ENCODE data around the gene CNOT8. TPM values are rescaled to one million over a fixed set of nuclear protein-coding genes. Genes with fewer than 3 reads are reported as not detected.

CNOT8 gene
- total RNA-seq, 2 donors from 2014 or later, result 59.3 to 63.8 TPM

GRCh38 chr5:154840435-154841272 lies 17.8 kb upstream of the CNOT8 start:
- Mint-ChIP-seq H3K4me3 (no peak overlapping the region), H3K36me3 (ENCODE audit: insufficient read depth in 2 of 2) (peaks cover 0 to 4% of the 10 kb centered on the region in 2 donors), H3K4me1 (ENCODE audit: low read depth) (no peaks in the 10 kb centered on the region), H3K27ac (peak overlapping the region; percentile 38), H3K27me3 (ENCODE audit: low read depth) (no peaks in the 10 kb centered on the region), H3K9me3 (no peaks in the 10 kb centered on the region)
- DNase-seq (no peak), ATAC-seq (replicated peaks in 1 of 2) (peak in 1 of 2 donors; percentile 18)

GRCh38 chr5:154841273-154841661 lies 17.2 kb upstream of the CNOT8 start:
- DNase-seq (no peak), ATAC-seq (replicated peaks in 1 of 2) (no peak)
- Mint-ChIP-seq H3K36me3 (ENCODE audit: insufficient read depth in 2 of 2) (peaks cover 0 to 4% of the 10 kb centered on the region in 2 donors), H3K27ac (no peak overlapping the region), H3K4me3 (no peak overlapping the region), H3K4me1 (ENCODE audit: low read depth) (no peaks in the 10 kb centered on the region), H3K27me3 (ENCODE audit: low read depth) (no peaks in the 10 kb centered on the region), H3K9me3 (no peaks in the 10 kb centered on the region)

GRCh38 chr5:154842689-154843530 lies 15.5 kb upstream of the CNOT8 start:
- H3K4me3 Mint-ChIP-seq, result no peak overlapping the region
- no peak for ATAC-seq (replicated peaks in 1 of 2)
- H3K36me3 Mint-ChIP-seq (ENCODE audit: insufficient read depth in 2 of 2), result peaks cover 0 to 4% of the 10 kb centered on the region in 2 donors
- no peak for DNase-seq
- H3K9me3 Mint-ChIP-seq, result no peaks in the 10 kb centered on the region
- no peaks in the 10 kb centered on the region for H3K27me3 Mint-ChIP-seq (ENCODE audit: low read depth)
- no peak overlapping the region for H3K27ac Mint-ChIP-seq
- H3K4me1 Mint-ChIP-seq (ENCODE audit: low read depth), result no peaks in the 10 kb centered on the region

- Mint-ChIP-seq H3K4me3 (no peak overlapping the region), H3K36me3 (ENCODE audit: insufficient read depth in 2 of 2) (peaks cover 0 to 4% of the 10 kb centered on the region in 2 donors), H3K9me3 (no peaks in the 10 kb centered on the region), H3K4me1 (ENCODE audit: low read depth) (peaks cover 8% of the 10 kb centered on the region), H3K27me3 (ENCODE audit: low read depth) (no peaks in the 10 kb centered on the region), H3K27ac (no peak overlapping the region)
- DNase-seq, result no peak
- no peak for ATAC-seq (replicated peaks in 1 of 2)
Measured at GRCh38 chr5:154844809-154845208, 13.6 kb upstream of the CNOT8 start.

- H3K4me3 Mint-ChIP-seq, result no peak overlapping the region
- H3K27ac Mint-ChIP-seq, result no peak overlapping the region
- H3K4me1 Mint-ChIP-seq (ENCODE audit: low read depth), result peaks cover 17% of the 10 kb centered on the region
- H3K27me3 Mint-ChIP-seq (ENCODE audit: low read depth), result no peaks in the 10 kb centered on the region
- H3K36me3 Mint-ChIP-seq (ENCODE audit: insufficient read depth in 2 of 2), result peaks cover 0 to 4% of the 10 kb centered on the region in 2 donors
- no peak for ATAC-seq (replicated peaks in 1 of 2)
- no peak for DNase-seq
- no peaks in the 10 kb centered on the region for H3K9me3 Mint-ChIP-seq
Measured at GRCh38 chr5:154849264-154849785, 9.1 kb upstream of the CNOT8 start.

DNA sequence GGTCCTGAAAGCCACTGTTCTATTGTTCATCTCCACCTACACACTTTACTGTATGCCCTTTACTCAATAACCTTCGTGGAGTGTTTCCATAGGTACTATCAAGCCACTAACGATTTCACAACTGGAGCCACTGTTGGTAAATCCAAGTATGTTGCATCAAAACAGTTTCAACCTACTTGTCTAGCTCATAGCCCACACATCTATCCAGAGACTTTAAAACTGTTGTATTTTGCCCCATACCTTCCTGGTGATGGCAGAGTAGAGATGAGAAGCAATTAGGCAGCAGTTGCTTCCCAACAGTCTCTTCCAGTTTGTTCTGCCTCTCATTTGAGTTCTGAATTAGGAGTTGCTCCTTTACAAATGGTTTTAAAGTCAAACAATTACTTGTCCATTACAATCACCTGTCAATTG lies 8.6 kb upstream of the CNOT8 start:
- Mint-ChIP-seq H3K27me3 (ENCODE audit: low read depth) (no peaks in the 10 kb centered on the region), H3K4me1 (ENCODE audit: low read depth) (peaks cover 17% of the 10 kb centered on the region), H3K9me3 (no peaks in the 10 kb centered on the region), H3K27ac (no peak overlapping the region), H3K4me3 (no peak overlapping the region), H3K36me3 (ENCODE audit: insufficient read depth in 2 of 2) (peaks cover 0 to 4% of the 10 kb centered on the region in 2 donors)
- ATAC-seq (replicated peaks in 1 of 2) (peak; percentile 32 to 37), DNase-seq (no peak)

DNA sequence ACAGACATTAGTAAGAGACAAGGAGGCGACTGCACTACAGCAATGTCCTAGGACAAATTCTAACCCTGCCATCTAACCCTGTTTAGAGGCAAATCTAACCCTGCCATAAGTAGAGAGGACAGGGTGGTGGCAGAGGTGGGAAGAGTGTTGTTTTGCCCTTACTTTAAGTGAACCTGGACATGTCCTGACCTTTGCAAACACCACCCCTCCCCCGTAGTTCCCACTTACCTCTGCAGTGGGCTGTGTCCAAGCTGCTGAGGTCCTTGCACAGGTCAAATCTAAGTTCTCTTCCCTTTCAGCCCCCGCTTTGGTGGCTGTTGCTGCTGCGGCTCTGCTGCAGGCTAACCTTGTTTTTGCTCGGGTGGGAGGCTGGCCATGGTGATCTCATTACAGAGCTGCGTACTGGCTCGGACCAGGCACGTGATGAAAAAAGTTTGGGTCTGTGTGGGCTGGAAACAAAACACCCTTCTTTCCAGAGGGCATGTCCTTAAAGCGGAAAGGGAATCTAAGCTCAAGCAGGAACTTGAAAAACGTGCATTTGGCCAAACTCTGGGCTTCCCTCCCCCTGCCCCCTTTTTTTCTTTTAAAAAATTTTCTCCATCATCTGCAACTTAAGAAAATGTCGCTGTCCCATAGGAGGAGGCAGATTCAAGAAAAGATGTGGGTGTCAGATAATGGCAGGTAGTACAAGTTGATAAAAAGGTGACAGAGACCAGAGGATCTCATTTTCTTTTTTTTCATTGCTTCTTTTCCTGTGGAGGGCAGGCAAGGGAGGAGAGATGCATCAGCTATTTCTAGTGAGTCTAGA lies 8.0 kb upstream of the CNOT8 start, which contains the start of gene FAXDC2:
FAXDC2 (minus strand) TSS at position 349 of the 808 bp plus-strand sequence. CDS start 12,425 bp downstream, outside the sequence.
- Mint-ChIP-seq H3K36me3 (ENCODE audit: insufficient read depth in 2 of 2) (peaks cover 0 to under 1% of the 10 kb centered on the region in 2 donors), H3K4me3 (peak within 1 kb of the TSS in 1 of 2 donors; percentile 15), H3K27me3 (ENCODE audit: low read depth) (no peaks in the 10 kb centered on the region), H3K9me3 (no peaks in the 10 kb centered on the region), H3K27ac (no peak within 1 kb of the TSS), H3K4me1 (ENCODE audit: low read depth) (peaks cover 17% of the 10 kb centered on the region)
- no peak for DNase-seq
- ATAC-seq (replicated peaks in 1 of 2), result peak; percentile 23 to 29

DNA sequence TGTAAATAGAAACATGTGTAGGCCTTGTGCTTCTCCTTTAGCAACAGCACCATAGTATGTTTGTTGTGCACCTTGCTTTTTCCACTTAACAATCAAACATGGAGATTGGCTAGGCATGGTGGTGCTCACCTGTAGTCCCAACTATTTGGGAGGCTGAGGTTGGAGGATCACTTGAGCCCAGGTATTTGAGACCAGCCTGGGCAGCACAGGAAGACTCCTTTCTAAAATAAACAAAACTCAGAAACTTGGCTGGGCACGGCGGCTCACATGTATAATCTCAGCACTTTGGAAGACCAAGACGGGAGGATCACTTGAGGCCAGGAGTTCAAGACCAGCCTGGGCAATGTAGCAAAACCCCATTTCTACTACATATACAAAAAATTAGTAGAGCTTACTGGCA lies 7.1 kb upstream of the CNOT8 start:
- no peak for ATAC-seq (replicated peaks in 1 of 2)
- no peaks in the 10 kb centered on the region for H3K27me3 Mint-ChIP-seq (ENCODE audit: low read depth)
- DNase-seq, result no peak
- H3K36me3 Mint-ChIP-seq (ENCODE audit: insufficient read depth in 2 of 2), result no peaks in the 10 kb centered on the region
- no peaks in the 10 kb centered on the region for H3K9me3 Mint-ChIP-seq
- H3K4me1 Mint-ChIP-seq (ENCODE audit: low read depth), result peaks cover 17% of the 10 kb centered on the region
- H3K27ac Mint-ChIP-seq, result no peak overlapping the region
- no peak overlapping the region for H3K4me3 Mint-ChIP-seq

DNA sequence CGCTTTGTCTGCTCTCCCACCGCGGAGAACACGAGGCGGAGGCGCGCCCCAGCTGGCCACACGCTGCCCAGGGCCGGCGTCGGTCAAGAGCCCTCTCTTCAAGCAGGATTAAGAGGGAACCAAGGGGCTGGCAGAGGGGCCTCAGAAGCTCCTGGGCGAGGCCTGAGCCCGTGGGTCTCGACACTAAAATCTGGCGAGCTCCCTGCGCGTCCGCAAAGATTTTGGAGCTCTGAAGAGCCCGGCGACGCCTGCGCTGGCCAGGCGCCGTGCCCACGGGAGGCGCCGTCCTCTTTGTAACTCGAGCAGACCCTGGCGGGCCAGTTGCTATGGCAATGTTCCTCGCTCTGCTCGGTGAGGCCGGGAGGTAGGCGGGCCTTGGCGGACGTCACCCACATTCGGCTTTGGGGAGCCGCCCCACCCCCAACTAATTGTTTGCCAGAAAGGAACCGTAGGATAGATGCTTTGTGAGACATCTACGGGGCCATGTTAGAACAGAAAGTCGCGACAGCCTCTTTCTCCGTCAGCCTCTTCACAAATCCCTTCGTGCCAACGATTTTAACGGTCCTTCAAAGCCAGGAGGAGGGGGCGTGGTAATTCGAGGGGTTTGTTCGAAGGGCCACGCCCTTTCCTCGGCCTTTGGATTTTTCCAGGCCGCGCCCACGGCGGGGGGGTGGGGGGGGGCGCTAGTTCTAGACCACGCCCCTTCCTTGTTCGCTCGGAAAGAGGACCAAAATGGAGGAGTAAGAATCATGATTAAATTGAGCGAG lies 714 bp upstream of the CNOT8 start:
- peak overlapping the region; percentile 94 to 96 for H3K4me3 Mint-ChIP-seq
- ATAC-seq (replicated peaks in 1 of 2), result peak; percentile 63 to 65
- no peaks in the 10 kb centered on the region for H3K9me3 Mint-ChIP-seq
- H3K27me3 Mint-ChIP-seq (ENCODE audit: low read depth), result no peaks in the 10 kb centered on the region
- H3K4me1 Mint-ChIP-seq (ENCODE audit: low read depth), result peaks cover 40% of the 10 kb centered on the region
- DNase-seq, result peak; percentile 85 to 87
- peaks cover 4 to 9% of the 10 kb centered on the region in 2 donors for H3K36me3 Mint-ChIP-seq (ENCODE audit: insufficient read depth in 2 of 2)
- peak overlapping the region; percentile 97 for H3K27ac Mint-ChIP-seq

DNA sequence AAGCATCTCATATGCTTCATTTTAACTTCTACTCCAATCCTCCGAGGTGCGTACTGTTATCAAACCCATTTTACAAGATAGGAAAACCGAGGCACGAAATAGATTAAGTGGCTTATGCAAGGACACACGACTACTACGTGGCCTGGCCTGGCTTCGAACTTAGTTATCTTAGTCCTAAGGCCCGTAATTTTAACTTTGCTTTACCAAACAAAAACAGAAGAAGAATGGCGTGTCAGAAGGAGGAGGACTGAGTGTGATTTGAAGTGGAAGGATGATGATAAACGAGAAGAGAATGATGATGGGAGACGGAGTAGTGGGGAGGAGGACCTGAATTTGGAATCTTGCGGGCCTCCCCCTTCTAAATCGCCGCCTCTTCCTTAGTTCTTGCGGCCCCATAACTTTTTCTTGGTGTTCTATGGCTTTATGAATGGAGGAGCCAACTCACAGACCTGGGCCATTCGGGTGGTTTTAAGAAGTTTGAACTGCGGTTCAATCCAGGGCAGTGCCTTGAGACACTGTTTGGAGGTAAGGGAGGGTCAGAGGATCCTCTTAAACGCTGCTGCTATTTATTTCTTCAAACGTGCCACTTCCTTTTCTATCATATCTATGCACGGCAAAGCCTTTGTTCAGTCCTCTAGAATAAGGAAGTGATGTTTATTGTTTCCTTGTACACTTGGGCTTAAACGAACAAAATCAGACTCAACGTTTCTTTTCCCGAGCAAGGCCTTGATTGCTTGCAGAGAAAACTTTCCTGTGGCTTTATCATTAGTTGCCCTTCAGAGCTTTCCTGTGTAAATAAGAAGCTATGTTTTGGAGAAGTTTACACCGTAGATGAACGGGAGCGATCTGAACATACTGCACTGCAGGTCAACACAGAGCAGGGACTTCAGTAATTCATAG lies 795 bp downstream of the CNOT8 start:
- H3K27ac Mint-ChIP-seq, result peak overlapping the region; percentile 97
- peaks cover 5 to 16% of the 10 kb centered on the region in 2 donors for H3K36me3 Mint-ChIP-seq (ENCODE audit: insufficient read depth in 2 of 2)
- peak overlapping the region; percentile 94 to 96 for H3K4me3 Mint-ChIP-seq
- peaks cover 43% of the 10 kb centered on the region for H3K4me1 Mint-ChIP-seq (ENCODE audit: low read depth)
- no peaks in the 10 kb centered on the region for H3K27me3 Mint-ChIP-seq (ENCODE audit: low read depth)
- no peak for ATAC-seq (replicated peaks in 1 of 2)
- no peak for DNase-seq
- H3K9me3 Mint-ChIP-seq, result no peaks in the 10 kb centered on the region

DNA sequence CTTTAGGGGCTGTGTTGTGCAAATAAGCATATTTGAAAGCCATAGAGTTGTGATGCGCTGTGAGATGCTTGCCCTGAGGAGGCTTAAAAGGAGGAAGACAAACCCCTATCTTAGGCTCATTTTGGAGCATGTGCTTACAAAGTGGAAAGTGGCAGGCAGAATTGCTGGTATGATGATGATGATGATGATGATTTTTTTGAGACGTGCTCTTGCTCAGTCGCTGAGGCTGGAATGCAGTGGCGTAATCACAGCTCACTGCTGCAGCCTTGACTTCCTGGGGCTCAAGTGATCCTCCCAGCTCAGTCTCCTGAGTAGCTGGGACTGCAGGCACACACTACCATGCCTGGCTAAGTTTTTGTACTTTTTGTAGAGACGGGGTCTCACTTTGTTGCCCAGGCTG lies 1.7 kb downstream of the CNOT8 start:
- peaks cover 5 to 17% of the 10 kb centered on the region in 2 donors for H3K36me3 Mint-ChIP-seq (ENCODE audit: insufficient read depth in 2 of 2)
- ATAC-seq (replicated peaks in 1 of 2) (no peak), DNase-seq (no peak)
- H3K27me3 Mint-ChIP-seq (ENCODE audit: low read depth), result no peaks in the 10 kb centered on the region
- H3K27ac Mint-ChIP-seq, result peak overlapping the region; percentile 97
- peak overlapping the region; percentile 94 to 96 for H3K4me3 Mint-ChIP-seq
- no peaks in the 10 kb centered on the region for H3K9me3 Mint-ChIP-seq
- peaks cover 50% of the 10 kb centered on the region for H3K4me1 Mint-ChIP-seq (ENCODE audit: low read depth)
